ENCODE data around the gene FGF1. TPM values are rescaled to one million over a fixed set of nuclear protein-coding genes. Genes with fewer than 3 reads are reported as not detected.

FGF1 gene
- 0.24 and 2.9 TPM in 2 replicates for total RNA-seq (2014; rRNA removed; shearing (Covaris generic))

GRCh38 chr5:142685418-142686209 is at the start of gene FGF1:
TSS of gene FGF1 (minus strand) at chr5:142686090. CDS start at chr5:142614127, 71,963 bp downstream.
- Histone ChIP-seq H3K27me3 (ENCODE audit: control insufficient read depth, insufficient read depth, low read length) (no peaks in the 10 kb centered on the region), H3K36me3 (replicated peaks; ENCODE audit: control insufficient read depth, insufficient read depth, low read length) (no peaks in the 10 kb centered on the region; the same call in 1 of the 2 replicates), H3K4me3 (ENCODE audit: insufficient read depth, low read depth, low read length) (no peak within 1 kb of the TSS)
- DNase-seq = no peak

- no peak for DNase-seq
- no peak overlapping the region for H3K4me3 ChIP-seq (ENCODE audit: insufficient read depth, low read depth, low read length)
- no peaks in the 10 kb centered on the region for H3K27me3 ChIP-seq (ENCODE audit: control insufficient read depth, insufficient read depth, low read length)
- no peaks in the 10 kb centered on the region for H3K36me3 ChIP-seq (replicated peaks; ENCODE audit: control insufficient read depth, insufficient read depth, low read length)
Measured at GRCh38 chr5:142727735-142728047, 41.8 kb upstream of the FGF1 start.

DNA sequence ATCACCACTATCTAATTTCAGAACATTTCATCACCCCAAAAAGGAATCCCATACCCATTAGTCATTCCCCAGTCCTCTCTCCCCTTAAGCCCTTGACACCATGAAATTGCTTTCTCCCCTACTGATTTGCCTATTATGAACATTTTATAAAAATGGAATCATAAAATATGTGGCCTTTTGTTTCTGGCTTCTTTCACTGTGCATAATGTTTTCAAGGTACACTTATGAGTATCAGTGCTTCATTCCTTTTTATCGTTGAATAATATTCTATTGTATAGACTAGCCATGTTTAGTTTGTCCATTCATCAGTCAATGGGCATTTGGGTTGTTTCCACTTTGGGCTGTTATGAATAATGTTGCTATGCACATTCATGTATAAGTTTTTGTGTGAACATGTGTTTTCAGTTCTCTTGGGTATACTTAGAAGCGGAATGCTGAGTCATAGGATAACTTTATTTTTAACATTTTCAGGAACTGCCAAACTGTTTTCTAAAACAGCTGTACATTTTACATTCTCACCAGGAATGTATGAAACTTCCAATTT is 40.4 kb upstream of the FGF1 start:
- no peak for DNase-seq
- Histone ChIP-seq H3K27me3 (ENCODE audit: control insufficient read depth, insufficient read depth, low read length) (no peaks in the 10 kb centered on the region), H3K36me3 (replicated peaks; ENCODE audit: control insufficient read depth, insufficient read depth, low read length) (no peaks in the 10 kb centered on the region), H3K4me3 (ENCODE audit: insufficient read depth, low read depth, low read length) (no peak overlapping the region)

GRCh38 chr5:142725231-142726187 is 39.6 kb upstream of the FGF1 start:
- DNase-seq = no peak
- no peaks in the 10 kb centered on the region for H3K27me3 ChIP-seq (ENCODE audit: control insufficient read depth, insufficient read depth, low read length)

DNA sequence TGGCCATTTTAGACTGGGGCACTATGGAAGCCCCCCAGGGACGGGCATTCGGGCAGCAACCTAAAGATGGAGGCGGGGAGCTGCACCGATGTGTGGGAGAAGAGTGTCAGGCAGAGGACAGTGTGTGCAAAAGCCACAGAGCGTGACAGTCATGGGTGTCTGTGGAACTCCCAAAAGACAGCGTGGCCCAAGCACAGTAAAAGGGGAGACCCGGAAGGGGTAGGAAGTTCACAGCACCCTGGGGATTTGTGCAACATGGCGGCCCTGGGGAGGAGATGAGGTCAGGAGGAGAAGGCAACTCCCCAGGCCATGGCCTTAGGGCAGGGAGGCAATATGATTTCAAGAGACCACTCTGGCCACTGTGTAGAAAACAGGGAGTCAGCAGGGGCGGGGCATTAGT is 38.9 kb upstream of the FGF1 start:
- no peak for DNase-seq
- Histone ChIP-seq H3K27me3 (ENCODE audit: control insufficient read depth, insufficient read depth, low read length) (no peaks in the 10 kb centered on the region), H3K36me3 (replicated peaks; ENCODE audit: control insufficient read depth, insufficient read depth, low read length) (no peaks in the 10 kb centered on the region), H3K4me3 (ENCODE audit: insufficient read depth, low read depth, low read length) (no peak overlapping the region)

More at GRCh38 chr5:142725231-142726187, 39.6 kb upstream of the FGF1 start:
- Histone ChIP-seq H3K36me3 (replicated peaks; ENCODE audit: control insufficient read depth, insufficient read depth, low read length) (no peaks in the 10 kb centered on the region), H3K4me3 (ENCODE audit: insufficient read depth, low read depth, low read length) (no peak overlapping the region)

GRCh38 chr5:142722896-142723295 is 37.0 kb upstream of the FGF1 start:
- no peak for DNase-seq
- H3K4me3 ChIP-seq (ENCODE audit: insufficient read depth, low read depth, low read length) = no peak overlapping the region
- H3K36me3 ChIP-seq (replicated peaks; ENCODE audit: control insufficient read depth, insufficient read depth, low read length) = no peaks in the 10 kb centered on the region
- no peaks in the 10 kb centered on the region for H3K27me3 ChIP-seq (ENCODE audit: control insufficient read depth, insufficient read depth, low read length)

- Histone ChIP-seq H3K4me3 (ENCODE audit: insufficient read depth, low read depth, low read length) (no peak overlapping the region), H3K27me3 (ENCODE audit: control insufficient read depth, insufficient read depth, low read length) (no peaks in the 10 kb centered on the region), H3K36me3 (replicated peaks; ENCODE audit: control insufficient read depth, insufficient read depth, low read length) (no peaks in the 10 kb centered on the region)
- DNase-seq = no peak
Measured at GRCh38 chr5:142722146-142722545, 36.3 kb upstream of the FGF1 start.

GRCh38 chr5:142720641-142721271 is 34.9 kb upstream of the FGF1 start:
- Histone ChIP-seq H3K27me3 (ENCODE audit: control insufficient read depth, insufficient read depth, low read length) (no peaks in the 10 kb centered on the region), H3K36me3 (replicated peaks; ENCODE audit: control insufficient read depth, insufficient read depth, low read length) (no peaks in the 10 kb centered on the region), H3K4me3 (ENCODE audit: insufficient read depth, low read depth, low read length) (no peak overlapping the region)
- DNase-seq = no peak

DNA sequence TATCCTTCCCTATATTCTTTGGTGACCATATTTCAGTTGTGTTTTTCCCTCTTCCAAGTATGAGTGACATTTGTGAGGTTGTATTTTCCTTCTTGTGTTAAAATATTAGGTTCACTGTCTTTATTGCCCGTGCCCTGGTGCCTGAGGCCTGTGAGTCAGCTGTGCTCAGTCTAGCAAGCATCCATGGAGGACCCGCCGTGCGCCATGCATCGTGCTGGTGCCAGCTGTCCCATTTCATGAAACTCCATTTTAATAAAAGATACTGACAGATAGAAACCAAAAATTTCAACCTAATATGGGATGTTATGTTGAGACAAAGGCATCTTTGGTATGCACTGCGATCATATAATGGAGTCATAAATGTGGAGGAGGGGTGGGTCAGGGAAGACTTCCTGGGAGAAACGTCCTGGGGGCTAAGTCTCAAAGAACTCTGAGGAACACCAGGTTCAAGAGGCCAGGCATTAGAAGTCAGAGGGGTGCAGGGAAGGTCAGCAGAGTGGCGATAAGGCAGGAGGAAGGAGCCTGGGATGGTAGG is 34.0 kb upstream of the FGF1 start:
- no peaks in the 10 kb centered on the region for H3K36me3 ChIP-seq (replicated peaks; ENCODE audit: control insufficient read depth, insufficient read depth, low read length)
- DNase-seq = no peak
- no peaks in the 10 kb centered on the region for H3K27me3 ChIP-seq (ENCODE audit: control insufficient read depth, insufficient read depth, low read length)
- H3K4me3 ChIP-seq (ENCODE audit: insufficient read depth, low read depth, low read length) = no peak overlapping the region

DNA sequence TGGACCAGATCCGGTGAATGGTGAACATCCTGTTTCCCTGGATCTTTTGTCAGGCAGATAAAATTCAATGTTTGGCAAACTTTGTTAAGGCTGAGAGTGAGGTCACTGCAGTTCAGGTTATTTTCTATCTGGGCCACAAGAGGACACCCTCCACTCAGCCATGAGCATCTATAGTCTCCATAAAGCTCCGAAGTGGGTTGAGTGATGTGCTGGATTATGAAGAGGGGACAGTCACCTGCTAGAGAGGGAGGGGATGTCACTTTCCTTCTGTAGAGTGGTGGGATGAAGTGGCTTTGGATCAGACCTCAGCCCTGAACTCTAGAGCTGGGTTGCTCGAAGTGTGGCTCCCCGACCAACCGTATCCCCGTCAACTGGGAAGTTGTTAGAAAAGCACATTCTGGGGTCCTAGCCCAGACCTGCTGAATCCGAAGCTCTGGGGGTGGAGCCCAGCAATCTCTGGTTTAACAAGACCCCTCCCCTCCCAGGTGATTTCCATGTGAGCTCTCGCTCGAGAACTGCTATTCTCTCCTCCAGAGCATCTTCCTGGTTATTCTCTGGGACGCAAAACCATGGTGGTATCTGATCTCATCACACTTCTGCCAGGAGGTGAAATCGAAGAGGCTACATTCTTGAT is 31.8 kb upstream of the FGF1 start:
- H3K4me3 ChIP-seq (ENCODE audit: insufficient read depth, low read depth, low read length) = no peak overlapping the region
- DNase-seq = peak; percentile 48
- H3K36me3 ChIP-seq (replicated peaks; ENCODE audit: control insufficient read depth, insufficient read depth, low read length) = no peaks in the 10 kb centered on the region
- no peaks in the 10 kb centered on the region for H3K27me3 ChIP-seq (ENCODE audit: control insufficient read depth, insufficient read depth, low read length)

- Histone ChIP-seq H3K4me3 (ENCODE audit: insufficient read depth, low read depth, low read length) (no peak overlapping the region), H3K36me3 (replicated peaks; ENCODE audit: control insufficient read depth, insufficient read depth, low read length) (no peaks in the 10 kb centered on the region), H3K27me3 (ENCODE audit: control insufficient read depth, insufficient read depth, low read length) (no peaks in the 10 kb centered on the region)
- peak; percentile 65 for DNase-seq
Measured at GRCh38 chr5:142716963-142717362, 31.1 kb upstream of the FGF1 start.

DNA sequence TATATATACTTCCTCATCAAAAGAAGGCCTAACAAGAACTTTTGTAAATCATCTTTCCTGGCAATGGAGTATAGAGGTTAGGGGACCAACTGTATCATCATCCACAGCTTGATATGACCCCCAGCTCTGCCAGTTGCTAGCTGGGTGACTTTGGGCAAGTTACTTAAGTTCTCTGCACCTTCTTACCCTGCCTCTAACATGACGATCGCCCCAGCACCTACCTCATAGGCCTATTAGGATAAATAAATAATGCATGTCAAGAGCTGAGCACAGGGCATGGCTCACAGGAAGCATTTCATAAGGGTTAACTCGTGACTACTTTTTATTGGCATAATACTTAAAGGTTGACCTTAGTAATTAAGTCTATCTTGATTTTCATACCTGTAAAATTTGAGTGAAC is 29.4 kb upstream of the FGF1 start:
- Histone ChIP-seq H3K36me3 (replicated peaks; ENCODE audit: control insufficient read depth, insufficient read depth, low read length) (peaks cover 1% of the 10 kb centered on the region; the same call in 1 of the 2 replicates), H3K27me3 (ENCODE audit: control insufficient read depth, insufficient read depth, low read length) (no peaks in the 10 kb centered on the region), H3K4me3 (ENCODE audit: insufficient read depth, low read depth, low read length) (no peak overlapping the region)
- DNase-seq = no peak

DNA sequence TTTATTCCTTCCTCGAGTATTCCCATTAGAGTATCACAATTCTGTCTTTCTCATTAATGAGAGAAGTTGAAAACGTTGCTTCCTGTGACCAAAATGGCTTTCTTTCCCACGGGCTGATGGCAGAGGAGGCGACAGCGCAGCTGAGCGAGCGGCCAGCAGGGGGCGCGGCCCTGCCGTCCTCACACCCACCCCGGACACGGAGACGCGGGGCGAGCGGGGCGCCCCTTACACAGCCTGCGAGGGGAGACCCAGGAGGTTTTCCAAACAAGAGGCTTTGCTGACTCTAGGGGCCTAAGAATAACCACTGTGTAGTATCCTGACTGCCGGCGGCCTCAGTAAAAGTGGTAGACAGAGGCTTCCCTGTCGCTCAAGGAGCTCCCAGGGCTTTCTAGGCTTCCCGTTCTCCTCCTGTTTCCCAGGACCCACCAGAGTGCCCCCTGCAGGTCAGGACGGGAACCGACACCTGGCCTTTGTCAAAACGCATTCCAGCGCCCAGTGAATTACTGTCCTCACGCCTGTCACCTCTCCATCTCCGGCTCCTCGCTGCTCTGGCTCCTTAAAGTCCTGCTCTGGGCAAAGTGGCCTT is 27.3 kb upstream of the FGF1 start:
- DNase-seq = peak; percentile 82
- H3K27me3 ChIP-seq (ENCODE audit: control insufficient read depth, insufficient read depth, low read length) = no peaks in the 10 kb centered on the region
- H3K36me3 ChIP-seq (replicated peaks; ENCODE audit: control insufficient read depth, insufficient read depth, low read length) = peaks cover 1% of the 10 kb centered on the region; the same call in 1 of the 2 replicates
- H3K4me3 ChIP-seq (ENCODE audit: insufficient read depth, low read depth, low read length) = peak overlapping the region; percentile 53

Measured in H7 (cell line).